Muscle layer of duodenum (tissue), 2 donors: ENCODE results near the gene ACTN2.

Experiments
- H3K27ac ChIP-seq: one replicate; pipeline ENCODE4 v1.7.0; 2013; ENCODE audit warnings: mild to moderate bottlenecking, low read length
- H3K27me3 ChIP-seq: one replicate; pipeline ENCODE4 v1.7.0; 2013; ENCODE audit warnings: low read depth, mild to moderate bottlenecking, control low read depth, low read length
- H3K36me3 ChIP-seq, 2 donors: one replicate each; pipeline ENCODE4 v1.7.0; 2013; ENCODE audit warnings: low read length in 2 of 2, control low read depth in 1 of 2, mild to moderate bottlenecking in 1 of 2; ENCODE audit not compliant: insufficient read depth in 2 of 2, control insufficient read depth in 1 of 2
- H3K4me1 ChIP-seq, 2 donors: one replicate each; pipeline ENCODE4 v1.7.0; 2013; ENCODE audit warnings: low read length in 2 of 2, mild to moderate bottlenecking in 2 of 2, control low read depth in 1 of 2, moderate library complexity in 1 of 2; ENCODE audit not compliant: insufficient read depth in 2 of 2, control insufficient read depth in 1 of 2
- H3K4me3 ChIP-seq, 2 donors: one replicate each; pipeline ENCODE4 v1.7.0; 2013; ENCODE audit warnings: low read length in 2 of 2, low read depth in 1 of 2, mild to moderate bottlenecking in 1 of 2
- H3K9me3 ChIP-seq, 2 donors: one replicate each; pipeline ENCODE4 v1.7.0; 2013; ENCODE audit warnings: low read length in 2 of 2, control low read depth in 1 of 2, mild to moderate bottlenecking in 1 of 2; ENCODE audit not compliant: control insufficient read depth in 1 of 2
- donor health status: healthy.

ACTN2 gene

DNA sequence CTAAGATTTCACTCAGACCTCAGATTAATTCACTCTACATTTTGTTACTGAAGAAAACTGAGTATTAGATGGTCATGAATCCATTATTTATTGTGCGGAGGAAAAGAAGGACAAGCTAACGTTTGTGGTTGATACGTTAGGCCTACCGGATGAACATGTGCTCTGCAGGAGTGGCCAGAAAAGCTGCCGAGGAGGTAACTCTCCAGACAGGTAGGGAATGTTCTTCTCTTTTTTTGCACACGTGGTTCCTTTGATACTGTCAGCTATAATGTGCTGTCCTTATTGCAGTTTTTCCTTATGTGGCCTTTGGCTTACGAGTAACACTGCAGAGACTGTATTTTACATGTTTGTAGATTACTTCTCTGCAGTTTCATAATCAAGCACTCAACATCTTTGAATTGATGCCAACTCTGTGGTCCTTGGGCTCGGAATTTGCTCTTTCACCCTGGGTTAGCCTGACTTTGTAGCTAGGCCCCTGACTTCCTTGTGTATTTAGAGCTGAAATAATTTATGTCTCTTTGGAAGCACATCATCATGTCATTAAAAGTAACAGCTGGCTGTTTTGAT lies 122.3 kb downstream of the ACTN2 start:
- H3K27ac ChIP-seq, result no peak overlapping the region
- H3K9me3 ChIP-seq, result no peaks in the 10 kb centered on the region
- no peak overlapping the region for H3K4me3 ChIP-seq
- peaks cover 0 to 4% of the 10 kb centered on the region in 2 donors for H3K4me1 ChIP-seq
- no peaks in the 10 kb centered on the region for H3K27me3 ChIP-seq
- peaks cover 34 to 57% of the 10 kb centered on the region in 2 donors for H3K36me3 ChIP-seq

DNA sequence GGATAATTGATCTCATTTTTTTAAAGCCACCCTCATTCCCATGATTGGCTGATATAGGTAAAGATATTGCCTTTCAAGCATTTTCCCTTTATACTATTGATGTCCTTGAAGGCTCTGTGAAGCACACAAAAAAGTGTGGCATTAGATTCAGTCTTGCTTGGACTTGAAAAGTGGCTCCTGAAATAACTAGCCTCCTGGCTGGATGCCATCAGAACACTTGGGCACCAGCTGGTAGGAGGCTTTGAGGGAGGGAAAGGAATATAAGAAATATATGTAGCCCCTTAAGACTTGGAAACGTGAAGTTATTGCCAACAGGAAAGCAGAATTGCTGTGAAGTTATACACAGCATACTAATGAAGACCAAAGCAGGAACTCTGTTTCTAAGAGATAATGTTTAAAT lies 122.8 kb downstream of the ACTN2 start:
- Histone ChIP-seq H3K36me3 (peaks cover 34 to 53% of the 10 kb centered on the region in 2 donors), H3K4me1 (peaks cover 0 to 3% of the 10 kb centered on the region in 2 donors), H3K27me3 (no peaks in the 10 kb centered on the region), H3K9me3 (no peaks in the 10 kb centered on the region), H3K4me3 (no peak overlapping the region), H3K27ac (no peak overlapping the region)

DNA sequence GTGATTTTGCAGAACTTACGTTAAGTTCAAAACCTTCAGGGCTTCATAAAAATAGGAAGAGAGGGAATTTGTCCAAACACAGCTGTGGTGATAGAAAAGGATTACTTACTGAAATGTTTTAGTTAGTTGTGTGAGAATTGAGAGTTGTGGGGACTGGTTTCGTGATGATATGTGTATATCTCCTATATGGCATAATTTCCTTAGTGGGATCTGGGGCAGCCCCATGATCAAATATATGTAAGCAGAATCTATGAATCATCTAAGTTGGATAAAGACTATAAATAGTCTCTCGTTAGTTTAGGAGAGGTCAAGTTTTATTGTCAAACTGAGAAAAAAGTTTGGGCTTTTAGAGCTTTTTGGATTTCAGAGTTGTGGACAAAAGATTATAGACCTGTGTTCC lies 123.7 kb downstream of the ACTN2 start:
- H3K9me3 ChIP-seq, result no peaks in the 10 kb centered on the region
- peaks cover 0 to 3% of the 10 kb centered on the region in 2 donors for H3K4me1 ChIP-seq
- no peaks in the 10 kb centered on the region for H3K27me3 ChIP-seq
- H3K4me3 ChIP-seq, result no peak overlapping the region
- no peak overlapping the region for H3K27ac ChIP-seq
- peaks cover 41 to 52% of the 10 kb centered on the region in 2 donors for H3K36me3 ChIP-seq

DNA sequence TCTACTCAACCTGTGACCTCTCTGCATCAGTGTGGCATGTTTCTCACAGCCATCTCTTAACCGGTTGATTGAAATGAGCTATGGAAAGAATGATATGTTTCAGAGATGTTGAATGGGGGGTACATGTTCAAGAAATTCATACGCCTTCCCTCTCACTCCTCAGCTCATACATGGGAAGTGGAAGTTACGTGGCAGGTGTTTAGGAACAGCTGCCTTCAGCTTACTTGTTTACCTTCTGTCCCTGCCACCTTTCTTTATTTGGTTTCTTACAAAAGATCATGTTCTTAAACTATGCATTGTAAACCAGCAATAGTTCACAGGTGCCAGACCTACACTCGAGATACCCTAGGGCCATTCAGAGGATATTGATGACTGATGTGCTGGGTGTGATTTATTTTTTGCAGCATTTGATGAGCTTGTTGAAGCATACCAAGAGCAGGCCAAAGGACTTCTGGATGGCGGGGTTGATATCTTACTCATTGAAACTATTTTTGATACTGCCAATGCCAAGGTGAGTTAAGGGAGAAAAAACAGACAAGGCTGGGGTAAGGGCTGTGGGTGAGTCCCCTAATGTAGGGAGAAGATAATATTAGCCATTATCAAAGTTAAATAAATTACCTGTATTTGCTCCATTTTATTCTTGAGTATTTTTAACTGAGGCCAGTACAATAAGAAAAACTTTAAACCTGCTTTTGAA lies 126.2 kb downstream of the ACTN2 start:
- Histone ChIP-seq H3K4me3 (no peak overlapping the region), H3K27ac (no peak overlapping the region), H3K36me3 (peaks cover 50 to 71% of the 10 kb centered on the region in 2 donors), H3K4me1 (peaks cover 0 to 3% of the 10 kb centered on the region in 2 donors), H3K27me3 (no peaks in the 10 kb centered on the region), H3K9me3 (no peaks in the 10 kb centered on the region)
